Epithelial cell of prostate (primary cell): ENCODE measurements around the gene SDHA.
"Not testable (repeated sequence)": the region's sequence is repeated elsewhere in the genome, so short reads cannot be mapped to it uniquely, and the experiment has no call there.

Experiments used
- DNase-seq: peaks from one replicate; pipeline ENCODE4 v3.0.0-alpha.2; 2011; ENCODE audit warnings: low read depth, low spot score
- H3K27ac ChIP-seq: fragments of 450-650 bp; 2 replicates; pipeline ENCODE4 v1.5.1; 2017; ENCODE audit warnings: mild to moderate bottlenecking

SDHA gene

DNA sequence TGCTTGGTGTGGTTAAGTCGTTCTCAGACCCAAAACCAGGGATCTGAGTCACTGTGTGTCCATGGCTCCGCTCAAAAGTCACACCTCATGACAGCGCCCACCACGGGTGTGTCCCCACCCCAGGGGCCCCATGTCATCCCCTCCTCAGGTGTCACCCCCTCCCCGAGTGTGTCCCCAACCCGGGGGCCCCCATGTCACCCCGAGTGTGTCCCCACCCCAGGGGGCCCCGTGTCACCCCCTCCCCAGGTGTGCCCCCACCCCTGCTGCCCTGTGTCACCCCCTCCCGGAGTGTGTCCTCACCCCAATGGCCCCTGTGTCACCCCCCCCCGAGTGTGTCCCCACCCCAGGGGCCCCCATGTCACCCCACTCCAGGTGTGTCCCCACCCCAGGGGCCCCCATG is 21.8 kb upstream of the SDHA start:
- no peak for DNase-seq
- no peak overlapping the region for H3K27ac ChIP-seq

DNA sequence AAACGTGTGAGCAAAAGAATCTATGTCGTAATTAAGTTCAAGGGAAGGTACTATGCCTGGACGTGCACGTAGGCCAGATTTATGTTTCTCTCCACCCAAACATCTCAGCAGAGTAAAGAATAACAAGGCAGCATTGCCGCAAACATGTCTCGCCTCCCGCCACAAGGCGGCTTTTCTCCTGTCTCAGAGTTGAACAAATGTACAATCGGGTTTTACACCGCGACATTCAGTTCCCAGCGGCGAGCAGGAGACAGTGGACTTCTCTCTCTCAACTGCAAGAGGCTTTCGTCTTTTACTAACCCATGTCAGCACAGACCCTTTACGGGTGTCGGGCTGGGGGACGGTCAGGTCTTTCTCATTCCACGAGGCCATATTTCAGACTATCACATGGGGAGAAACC is 21.1 kb upstream of the SDHA start:
- not testable (repeated sequence) for H3K27ac ChIP-seq

DNA sequence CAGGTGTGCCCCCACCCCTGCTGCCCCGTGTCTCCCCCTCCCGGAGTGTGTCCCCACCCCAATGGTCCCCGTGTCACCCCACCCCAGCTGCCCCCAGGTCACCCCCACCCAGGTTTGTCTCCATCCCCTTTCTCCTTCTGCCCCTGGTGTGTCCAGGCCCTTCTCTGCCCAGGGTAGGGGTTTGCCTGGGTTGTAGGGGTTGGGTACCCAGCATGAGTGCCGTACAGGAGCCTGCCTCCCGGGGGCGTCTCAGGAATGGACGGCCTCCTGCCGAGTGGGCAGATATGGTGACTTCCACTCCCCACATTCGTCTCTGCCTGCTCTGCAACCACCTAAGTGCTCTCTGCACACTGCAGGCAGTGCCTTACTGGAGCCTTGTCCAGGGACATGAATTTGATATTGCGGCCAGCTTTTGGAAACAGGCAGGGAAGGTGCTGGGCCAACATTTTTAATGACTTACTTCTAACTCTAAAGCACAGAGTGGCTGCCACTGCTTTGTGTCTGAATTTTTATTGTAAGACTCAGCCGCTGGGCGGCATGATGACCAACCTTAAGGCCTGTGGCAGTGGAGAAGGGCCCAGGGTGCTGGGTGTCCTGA is 20.1 kb upstream of the SDHA start:
- H3K27ac ChIP-seq, result no peak overlapping the region

More for the DNA sequence above, 21.1 kb upstream of the SDHA start:
- not testable (repeated sequence) for DNase-seq

DNA sequence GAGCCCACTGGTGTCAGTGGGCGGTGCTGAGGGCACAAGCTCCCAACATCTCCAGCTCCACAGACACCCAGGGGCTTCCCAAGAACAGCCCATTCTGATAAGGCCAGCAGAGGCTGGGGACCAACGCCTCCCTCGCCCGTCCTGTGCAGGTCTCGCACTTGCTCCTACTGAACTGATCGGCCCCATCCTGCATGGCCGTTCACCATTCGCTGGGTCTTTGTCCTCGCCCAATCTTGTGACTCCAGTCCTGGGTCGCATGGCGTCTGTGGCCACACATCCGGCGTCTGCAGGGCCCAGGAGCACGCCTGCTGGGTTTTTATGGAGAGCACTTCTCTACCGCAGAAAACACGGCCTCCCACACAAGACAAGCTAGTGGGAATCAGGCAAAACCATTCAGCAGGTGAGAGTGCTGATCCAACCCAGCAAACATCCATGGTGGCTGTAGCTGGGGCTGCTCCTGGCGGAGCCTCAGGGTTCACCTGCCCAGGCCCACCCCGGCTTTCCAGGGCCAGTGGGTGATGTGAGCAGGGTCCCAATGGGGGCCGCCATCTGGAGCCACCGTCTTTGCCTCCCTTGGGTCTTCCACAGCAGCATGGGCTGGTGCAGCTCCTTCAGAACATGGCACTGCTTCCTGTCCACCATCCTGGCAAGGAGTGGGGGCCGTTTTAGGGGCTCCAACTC is 19.5 kb upstream of the SDHA start:
- DNase-seq, result no peak

More for the DNA sequence above, 20.1 kb upstream of the SDHA start:
- DNase-seq, result no peak

DNA sequence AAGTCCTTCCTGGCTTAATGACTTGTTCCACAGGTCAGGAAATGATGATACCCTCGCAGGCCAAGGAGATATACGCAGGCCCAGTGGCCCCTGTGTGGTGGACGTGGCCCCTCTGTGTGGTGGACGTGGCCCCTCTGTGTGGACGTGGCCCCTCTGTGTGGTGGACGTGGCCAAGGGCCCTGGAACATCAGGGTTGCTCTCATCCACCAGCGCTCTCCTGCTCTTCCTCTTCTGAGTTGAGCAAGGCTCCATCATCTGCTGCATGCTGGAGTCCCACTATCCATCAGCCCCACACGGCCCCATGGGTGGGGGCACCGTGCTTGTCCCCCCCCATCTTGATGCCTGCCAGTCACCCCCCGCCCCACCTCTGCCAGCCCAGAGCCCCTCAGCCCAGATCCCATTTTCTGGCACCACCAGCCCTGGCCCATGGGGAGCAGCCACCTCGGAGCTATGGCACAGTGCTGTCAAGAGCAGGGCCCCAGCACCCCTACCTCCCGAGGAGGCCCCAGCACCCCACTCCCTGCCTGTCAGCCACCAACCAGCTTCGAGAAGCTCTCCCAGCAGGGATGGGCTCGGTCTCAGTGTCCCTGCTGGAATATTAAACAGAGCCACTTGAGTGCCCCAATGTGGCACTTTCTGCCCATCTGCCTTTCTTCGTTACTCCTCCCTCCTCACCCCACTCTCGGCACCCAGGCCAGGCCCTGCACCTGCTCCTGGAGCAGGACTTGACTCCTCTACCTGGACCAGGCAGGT is 18.7 kb upstream of the SDHA start:
- DNase-seq, result no peak
- no peak overlapping the region for H3K27ac ChIP-seq

More for the DNA sequence above, 19.5 kb upstream of the SDHA start:
- H3K27ac ChIP-seq, result no peak overlapping the region

DNA sequence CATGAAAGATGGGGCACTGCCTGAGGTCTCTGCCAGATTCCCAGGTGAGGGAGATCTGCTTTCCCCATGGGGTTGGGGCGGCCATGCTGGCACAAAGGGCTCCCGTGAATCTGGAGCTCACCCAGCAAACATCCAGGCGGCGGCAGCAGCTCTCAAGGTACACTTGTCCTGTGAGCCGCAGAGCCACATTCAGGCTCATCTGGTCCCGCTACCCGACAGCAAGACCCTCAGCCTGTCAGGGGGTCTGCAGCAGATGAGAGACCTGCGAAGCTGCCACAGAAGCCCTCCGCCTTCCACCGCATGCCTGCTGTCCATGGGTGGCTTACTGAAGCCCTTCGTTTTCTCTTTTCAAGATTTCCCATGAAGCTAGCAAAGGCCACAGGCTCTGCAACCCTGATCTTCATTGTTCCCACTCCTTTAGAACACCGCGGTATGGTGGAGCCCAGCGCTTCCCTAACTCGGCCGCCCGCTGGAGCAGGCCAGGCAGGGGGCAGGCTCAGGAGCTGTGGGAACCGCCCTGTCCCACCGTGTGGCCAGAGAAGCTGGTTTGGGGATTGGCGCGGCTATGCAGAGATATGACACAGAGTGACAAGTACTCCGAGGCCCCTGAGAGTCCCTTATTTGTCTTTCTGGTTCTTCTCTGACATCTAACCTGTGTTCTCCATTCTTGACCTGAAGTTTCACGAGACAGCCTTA is 18.0 kb upstream of the SDHA start:
- no peak overlapping the region for H3K27ac ChIP-seq
- DNase-seq, result no peak

DNA sequence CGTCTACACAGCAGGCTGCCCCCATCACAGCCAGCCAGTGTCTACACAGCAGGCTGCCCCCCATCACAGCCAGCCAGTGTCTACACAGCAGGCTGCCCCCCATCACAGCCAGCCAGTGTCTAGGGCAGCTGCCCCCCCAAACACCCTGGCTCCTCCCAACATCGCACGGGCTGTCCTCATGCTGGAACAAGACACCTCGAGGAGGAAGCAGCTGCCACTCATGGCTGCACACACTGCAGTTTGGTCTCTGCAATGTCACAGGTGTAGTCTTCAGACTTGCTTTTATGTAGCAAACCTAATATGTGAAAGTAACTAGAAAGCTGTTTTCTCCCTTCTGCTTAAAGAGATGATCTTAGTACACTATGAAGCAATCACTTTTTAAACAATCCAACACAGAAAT is 17.1 kb upstream of the SDHA start:
- no peak overlapping the region for H3K27ac ChIP-seq
- DNase-seq, result no peak

DNA sequence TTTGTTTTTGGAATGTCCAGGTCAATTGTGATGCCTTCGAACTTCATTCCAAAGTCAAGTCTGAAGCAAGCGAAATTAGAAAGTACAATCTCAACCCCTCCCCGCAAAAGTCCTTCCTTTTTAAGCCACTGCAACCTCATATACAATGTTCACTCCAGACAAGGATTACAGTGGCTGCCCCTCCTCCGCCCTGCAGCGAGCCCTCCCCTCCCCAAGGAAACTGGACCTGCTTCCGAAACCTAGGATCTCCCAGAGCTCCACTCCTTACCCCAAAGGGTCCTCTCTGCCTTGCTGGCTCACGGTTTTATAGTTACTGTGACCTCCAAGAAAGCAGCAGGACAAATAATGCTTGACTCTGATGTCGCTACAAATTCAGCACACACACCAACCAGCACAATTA is 16.4 kb upstream of the SDHA start:
- DNase-seq, result no peak
- no peak overlapping the region for H3K27ac ChIP-seq

DNA sequence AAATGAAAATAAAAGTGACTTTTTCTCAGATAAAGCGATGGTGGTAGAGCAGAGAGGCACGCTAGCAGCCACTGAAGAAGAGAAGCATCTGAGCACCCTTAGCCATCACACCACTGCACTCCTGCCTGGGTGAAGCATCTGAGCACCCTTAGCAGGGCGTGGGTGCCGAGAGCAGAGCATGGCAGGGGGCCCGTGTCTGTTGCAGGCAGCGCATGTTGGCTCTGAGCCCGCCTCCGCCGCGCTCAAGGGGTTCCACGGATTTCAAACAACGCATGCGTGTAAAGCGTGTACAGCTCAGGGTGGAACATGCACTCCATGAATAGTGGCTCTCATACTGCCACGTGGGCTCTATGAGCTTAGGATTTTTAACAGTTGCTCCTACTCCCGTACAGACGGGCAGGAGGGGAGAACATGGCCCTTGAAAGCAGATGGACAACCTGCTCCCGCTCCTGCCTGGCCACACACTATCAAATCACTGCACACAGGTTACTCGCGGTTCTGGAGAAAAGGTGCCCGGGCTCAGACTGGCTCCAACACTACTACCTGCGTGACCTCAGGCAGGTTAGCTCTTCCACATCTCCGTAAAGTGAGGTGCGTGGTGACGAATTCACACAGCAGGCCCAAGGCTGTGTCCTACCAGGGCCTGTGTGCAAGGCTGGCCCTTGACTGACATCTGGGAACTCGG is 14.7 kb upstream of the SDHA start:
- H3K27ac ChIP-seq, result no peak overlapping the region
- DNase-seq, result no peak

DNA sequence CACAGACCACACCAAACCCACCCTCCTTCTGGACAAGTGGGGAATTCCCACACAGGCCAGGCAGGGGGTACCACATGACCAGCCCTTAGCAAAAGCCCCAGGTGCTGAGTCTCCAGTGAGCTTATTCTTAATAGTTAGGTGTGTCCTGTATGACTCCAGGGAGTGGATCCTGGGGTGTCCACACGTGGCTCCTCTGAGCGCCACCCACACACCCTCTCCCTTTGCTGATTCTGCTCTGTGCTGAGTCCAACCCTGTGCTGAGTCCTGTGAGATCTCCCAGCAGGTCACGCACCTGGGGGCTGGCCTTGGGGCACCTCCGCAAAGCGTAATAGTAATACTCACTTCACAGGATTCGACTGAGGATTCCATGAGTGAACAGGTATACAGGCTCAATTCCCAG is 14.1 kb upstream of the SDHA start:
- no peak overlapping the region for H3K27ac ChIP-seq
- no peak for DNase-seq

DNA sequence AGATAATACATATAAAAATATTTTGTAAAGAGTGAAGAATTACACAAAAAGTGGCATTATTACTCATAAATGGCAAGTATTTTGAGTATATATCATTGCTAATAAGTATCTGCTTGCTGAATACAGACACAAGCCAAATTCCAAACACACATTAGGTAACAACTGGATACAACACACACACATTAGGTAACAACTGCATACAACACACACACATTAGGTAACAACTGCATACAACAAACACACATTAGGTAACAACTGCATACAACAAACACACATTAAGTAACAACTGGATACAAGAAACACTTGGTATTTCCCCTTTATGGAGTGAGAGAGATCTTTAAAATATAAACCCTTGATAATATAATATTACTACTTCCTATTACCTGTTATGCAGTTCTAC is 13.7 kb upstream of the SDHA start:
- no peak overlapping the region for H3K27ac ChIP-seq
- no peak for DNase-seq

DNA sequence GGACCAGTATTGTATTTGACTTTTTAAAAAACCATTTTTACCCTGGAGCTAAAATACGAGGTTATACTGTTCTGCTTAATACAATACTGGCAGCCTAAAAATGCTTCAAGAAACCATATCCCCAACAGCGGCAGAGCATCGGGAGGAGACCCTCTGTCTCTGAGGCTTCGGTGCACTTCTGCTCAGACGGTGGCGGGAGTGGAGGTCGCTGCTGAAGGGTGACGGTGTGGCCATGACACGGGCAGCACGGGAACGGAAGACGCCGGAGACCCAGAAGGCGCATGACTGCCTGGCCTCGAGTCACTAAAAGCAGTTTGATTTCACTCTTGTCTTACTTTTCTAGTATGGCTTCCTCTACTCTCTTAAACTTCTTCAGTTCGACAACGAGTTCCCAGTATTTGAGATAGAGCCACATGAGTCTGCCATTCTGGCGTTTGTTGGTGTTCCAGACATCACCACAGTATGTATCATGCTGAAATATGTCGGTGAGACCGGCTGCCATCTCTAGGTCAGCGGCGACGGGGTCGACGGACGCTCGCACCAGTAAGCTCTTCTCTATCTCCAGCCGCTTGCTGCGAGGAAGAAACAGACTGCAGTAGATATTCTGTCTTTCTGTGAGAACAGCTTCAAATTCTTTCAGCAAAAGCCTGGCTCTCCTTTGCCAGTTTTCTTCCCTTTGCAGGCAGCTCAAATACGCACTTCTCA is 13.0 kb upstream of the SDHA start:
- no peak for DNase-seq
- H3K27ac ChIP-seq, result no peak overlapping the region

DNA sequence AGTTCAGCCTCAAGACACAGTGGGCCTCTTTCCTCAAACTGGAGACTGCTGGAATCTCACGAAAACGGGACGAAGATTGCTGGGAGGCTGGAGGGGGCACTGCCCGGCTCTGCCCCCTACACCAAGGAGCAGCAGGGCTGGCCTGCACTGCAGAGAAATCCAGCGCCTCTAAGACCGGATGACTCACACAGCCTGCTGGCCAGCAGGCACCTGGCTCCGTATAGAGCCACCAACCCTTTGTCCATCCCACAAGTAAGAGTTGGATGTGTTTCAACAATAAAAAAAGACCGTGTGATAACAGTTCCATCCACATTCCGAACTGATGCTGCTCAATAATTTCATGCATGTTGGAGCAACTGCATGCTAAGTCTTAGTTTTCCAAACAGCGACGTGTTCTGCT is 11.7 kb upstream of the SDHA start:
- DNase-seq, result no peak
- H3K27ac ChIP-seq, result no peak overlapping the region

DNA sequence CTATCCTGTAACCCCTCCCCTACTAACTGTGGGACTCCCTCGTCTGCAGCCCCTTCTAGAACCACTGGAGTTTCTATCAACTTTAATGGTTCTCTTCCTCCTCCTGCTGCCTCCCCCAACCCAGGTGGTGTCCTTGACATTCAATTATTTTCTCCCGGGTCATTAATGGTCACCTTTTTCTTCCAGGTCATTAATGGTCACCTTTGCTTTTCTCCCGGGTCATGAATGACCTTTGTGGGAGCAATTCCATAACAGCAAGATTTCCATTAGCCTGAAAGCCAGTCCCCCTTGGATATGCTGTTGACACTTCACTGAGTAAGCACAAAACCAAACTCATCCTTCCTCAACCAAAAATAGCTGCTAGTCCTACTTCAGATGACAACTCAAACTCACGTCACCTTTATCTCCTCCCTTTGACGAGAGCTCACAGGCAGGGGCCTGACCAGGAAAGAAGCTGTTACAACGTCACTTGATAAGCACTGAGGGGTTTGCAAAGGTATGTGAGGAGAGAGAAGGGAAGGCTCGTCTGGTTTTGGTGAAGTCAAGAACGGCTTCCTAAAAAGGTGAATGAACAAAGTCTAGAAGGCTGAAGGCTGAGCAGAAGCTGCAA is 11.1 kb upstream of the SDHA start:
- DNase-seq, result no peak

DNA sequence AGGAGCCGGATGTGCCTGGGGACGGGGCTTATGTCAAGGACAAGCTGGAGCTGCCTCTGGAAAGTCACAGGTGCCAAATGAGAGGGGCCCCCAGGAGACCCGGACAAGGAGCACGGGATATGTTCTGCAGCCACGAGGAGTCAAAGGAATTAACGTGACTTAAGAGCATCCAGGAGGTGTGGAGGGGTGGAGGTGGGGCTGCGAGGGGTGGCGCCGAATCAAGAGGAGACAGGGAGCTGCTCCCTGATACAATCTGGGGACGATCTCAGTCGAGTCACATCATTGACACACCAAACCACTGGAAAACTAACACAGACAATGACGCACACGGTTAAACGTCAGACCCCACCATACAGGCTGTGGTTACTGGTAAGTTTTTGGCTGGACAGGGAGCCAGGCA is 10.5 kb upstream of the SDHA start:
- H3K27ac ChIP-seq, result no peak overlapping the region
- DNase-seq, result no peak

More for the DNA sequence above, 11.1 kb upstream of the SDHA start:
- H3K27ac ChIP-seq, result no peak overlapping the region

DNA sequence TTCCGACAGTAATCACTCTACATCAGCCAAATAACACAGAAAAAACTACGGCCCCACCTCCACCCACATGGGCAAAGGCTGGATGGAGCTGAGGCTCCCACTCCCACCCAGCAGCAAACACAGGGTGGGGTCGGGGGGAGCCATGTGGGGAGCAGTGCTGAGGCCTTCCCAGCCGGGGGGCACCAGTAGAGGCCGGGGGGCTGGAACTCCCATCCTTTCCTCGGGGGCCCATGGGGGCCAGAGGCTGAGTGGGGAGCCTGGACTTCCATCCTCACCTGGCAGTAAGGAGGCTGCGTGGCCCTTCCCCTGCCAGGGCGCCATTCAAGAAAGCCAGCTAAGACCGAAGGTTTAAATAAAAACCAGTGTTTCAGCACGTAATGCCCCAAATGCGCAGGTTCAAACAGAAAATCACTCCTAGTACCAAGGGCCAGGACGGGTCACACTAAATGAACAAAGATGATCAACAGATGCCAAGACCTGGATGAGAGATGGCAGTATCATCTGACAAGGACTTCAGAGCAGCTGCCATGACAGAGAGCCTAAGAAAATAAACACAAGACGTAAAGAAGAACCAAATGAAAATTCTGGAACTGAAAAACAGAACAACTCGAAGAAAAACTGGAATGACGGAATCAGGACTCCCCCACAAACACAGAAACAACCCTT is 9.5 kb upstream of the SDHA start:
- DNase-seq, result no peak
- no peak overlapping the region for H3K27ac ChIP-seq

DNA sequence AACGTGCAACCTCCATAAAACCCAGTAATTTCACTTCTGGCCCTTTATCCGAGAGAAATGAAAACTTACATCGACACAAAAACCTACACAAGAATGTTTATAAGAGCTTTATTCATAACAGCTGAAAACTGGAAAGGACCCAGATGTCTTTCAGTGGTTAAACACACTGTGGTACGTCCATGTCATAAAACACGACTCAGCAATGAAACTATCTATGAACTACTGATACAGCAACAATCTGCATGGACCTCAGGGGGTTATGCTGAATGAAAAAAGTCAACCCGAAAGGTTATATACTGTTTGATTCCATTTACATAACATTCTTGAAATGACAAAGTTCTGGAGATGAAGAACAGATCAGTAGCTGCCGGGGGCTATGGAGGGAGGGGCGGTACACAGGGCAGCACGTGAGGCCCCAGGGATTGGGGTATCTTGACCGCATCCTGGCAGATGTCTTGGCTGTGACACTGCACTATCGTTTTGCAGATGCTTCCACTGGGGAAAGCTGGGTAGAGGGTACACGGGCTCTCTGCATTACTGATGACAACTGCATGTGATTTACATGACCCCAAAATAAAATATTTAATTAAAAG is 4.2 kb upstream of the SDHA start:
- no peak overlapping the region for H3K27ac ChIP-seq
- DNase-seq, result no peak

DNA sequence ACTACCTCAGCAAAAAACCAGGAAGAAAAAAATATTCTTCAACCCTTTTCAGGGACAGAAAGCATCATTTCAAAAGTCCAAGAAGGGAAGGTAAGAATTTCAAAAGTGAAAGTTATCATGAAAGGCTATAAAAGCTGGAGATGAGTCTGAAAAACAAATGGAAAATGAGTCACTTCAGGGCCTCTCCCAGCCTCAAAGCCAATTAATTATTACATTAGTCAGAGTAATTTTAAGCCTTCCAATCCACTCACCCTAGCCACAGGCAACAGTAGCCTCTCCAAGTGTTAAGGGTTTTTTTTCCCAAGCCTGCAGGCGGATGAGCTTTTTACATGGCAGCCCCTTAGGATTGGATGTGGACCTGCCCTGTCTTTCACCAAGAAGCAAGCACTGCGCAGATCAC is 2.9 kb upstream of the SDHA start:
- DNase-seq, H3K27ac ChIP-seq: not testable (repeated sequence)
